IMR-90 (cell line): ENCODE measurements around the gene COL23A1. TPM values are rescaled to one million over a fixed set of nuclear protein-coding genes. Genes with fewer than 3 reads are reported as not detected.

Experiments
- ATAC-seq: fragments of 200-7000 bp; cut with Tn5 transposase; 2 replicates; pipeline ENCODE4 v1.9.1; 2020; ENCODE audit warnings: low read depth, mild to moderate bottlenecking, moderate library complexity
- BruUV-seq: library from RNA; stranded (reverse); fragments of 400-500 nt; replicated peaks from 2 replicates; lab custom pipeline; 2021; lab: Mats Ljungman, UMichigan
- CTCF ChIA-PET: fragments of 300-600 bp; formaldehyde crosslinking; extraction: SDS; loops from one replicate; lab custom pipeline; 2021; ENCODE audit warnings: antibody characterized with exemption; lab: Yijun Ruan, JAX
- POLR2A ChIA-PET: fragments of 300-600 bp; sonication (Branson Sonifier 250); formaldehyde crosslinking; loops from one replicate; lab custom pipeline; 2022; ENCODE audit warnings: antibody characterized with exemption; ENCODE audit not compliant: unreplicated experiment; lab: Charles Lee
- DNase-seq: peaks from one replicate; pipeline ENCODE4 v3.0.0; 2013
- H2AFZ ChIP-seq: replicated peaks from 2 replicates; pipeline ENCODE3; 2013; ENCODE audit warnings: low read length, mild to moderate bottlenecking; ENCODE audit not compliant: poor library complexity
- H2AK5ac ChIP-seq: 2 replicates; pipeline ENCODE4 v1.6.1; 2013; ENCODE audit warnings: low read depth, low read length, inconsistent platforms
- H2AK9ac ChIP-seq: replicated peaks from 2 replicates; pipeline ENCODE3; 2013; ENCODE audit warnings: mild to moderate bottlenecking, low read depth, low read length, moderate library complexity; ENCODE audit not compliant: poor library complexity
- H2BK120ac ChIP-seq: 2 replicates; pipeline ENCODE4 v1.6.1; 2013; ENCODE audit warnings: low read depth, low read length, inconsistent platforms
- H2BK15ac ChIP-seq: 3 replicates; pipeline ENCODE4 v1.6.1; 2013; ENCODE audit warnings: low read depth, low read length, inconsistent platforms
- H2BK20ac ChIP-seq: 2 replicates; pipeline ENCODE4 v1.6.1; 2013; ENCODE audit warnings: low read depth, mild to moderate bottlenecking, inconsistent platforms, low read length, moderate library complexity
- H2BK5ac ChIP-seq: 2 replicates; pipeline ENCODE4 v1.6.1; 2013; ENCODE audit warnings: mild to moderate bottlenecking, low read depth, low read length, inconsistent platforms; ENCODE audit not compliant: poor library complexity, severe bottlenecking
- H3K14ac ChIP-seq: replicated peaks from 2 replicates; pipeline ENCODE4 v1.6.1; 2013; ENCODE audit warnings: low read depth, low read length, inconsistent platforms
- H3K18ac ChIP-seq: 2 replicates; pipeline ENCODE4 v1.6.1; 2013; ENCODE audit warnings: low read depth, low read length, control low read depth
- H3K23ac ChIP-seq: 2 replicates; pipeline ENCODE4 v1.6.1; 2013; ENCODE audit warnings: low read depth, low read length, inconsistent platforms
- H3K27ac ChIP-seq: 2 replicates; pipeline ENCODE4 v1.5.1; 2013; ENCODE audit warnings: mild to moderate bottlenecking, control low read depth, low read length; ENCODE audit not compliant: insufficient read depth
- H3K27me3 ChIP-seq: 2 replicates; pipeline ENCODE4 v1.6.1; 2013; ENCODE audit warnings: low read length; ENCODE audit not compliant: control insufficient read depth, insufficient read depth
- H3K36me3 ChIP-seq: 2 replicates; pipeline ENCODE4 v1.6.1; 2013; ENCODE audit warnings: low read length, mixed read lengths; ENCODE audit not compliant: control insufficient read depth, insufficient read depth
- H3K4ac ChIP-seq: 2 replicates; pipeline ENCODE4 v1.6.1; 2013; ENCODE audit warnings: low read depth, low read length, inconsistent platforms
- H3K4me1 ChIP-seq: 2 replicates; pipeline ENCODE4 v1.6.1; 2013; ENCODE audit warnings: low read length, mixed read lengths; ENCODE audit not compliant: control insufficient read depth, insufficient read depth
- H3K4me2 ChIP-seq: 2 replicates; pipeline ENCODE4 v1.6.1; 2013; ENCODE audit warnings: low read depth, mild to moderate bottlenecking, control low read depth, low read length, moderate library complexity
- H3K4me3 ChIP-seq: 2 replicates; pipeline ENCODE4 v1.5.1; 2013; ENCODE audit warnings: low read depth, mild to moderate bottlenecking, control low read depth, low read length, moderate library complexity; ENCODE audit not compliant: insufficient read depth
- H3K56ac ChIP-seq: 2 replicates; pipeline ENCODE4 v1.6.1; 2013; ENCODE audit warnings: low read length, inconsistent platforms; ENCODE audit not compliant: insufficient read depth; ENCODE audit errors: extremely low read depth
- H3K79me1 ChIP-seq, 2 experiments: 2 replicates each; pipeline ENCODE4 v1.6.1; 2013; ENCODE audit warnings: low read length in 2 of 2, inconsistent platforms in 1 of 2, low read depth in 1 of 2
- H3K9ac ChIP-seq: 2 replicates; pipeline ENCODE4 v1.6.1; 2013; ENCODE audit warnings: low read depth, low read length, control low read depth
- H3K9me1 ChIP-seq: 2 replicates; pipeline ENCODE4 v1.6.1; 2013; ENCODE audit warnings: low read length, inconsistent platforms; ENCODE audit not compliant: insufficient read depth
- H3K9me3 ChIP-seq: 2 replicates; pipeline ENCODE4 v1.6.1; 2013; ENCODE audit warnings: low read length; ENCODE audit not compliant: control insufficient read depth, insufficient read depth
- H4K20me1 ChIP-seq: 2 replicates; pipeline ENCODE4 v1.6.1; 2013; ENCODE audit warnings: low read length, inconsistent platforms; ENCODE audit not compliant: insufficient read depth
- H4K5ac ChIP-seq: 2 replicates; pipeline ENCODE4 v1.6.1; 2013; ENCODE audit warnings: mild to moderate bottlenecking, low read depth, low read length, control low read depth
- H4K8ac ChIP-seq, 2 experiments: 2 replicates each; pipeline ENCODE4 v1.6.1; 2013; ENCODE audit warnings: low read depth in 2 of 2, low read length in 2 of 2, control low read depth in 1 of 2, inconsistent platforms in 1 of 2
- H4K91ac ChIP-seq: 2 replicates; pipeline ENCODE4 v1.6.1; 2013; ENCODE audit warnings: low read depth, low read length, inconsistent platforms; ENCODE audit not compliant: insufficient read depth
- BHLHE40 ChIP-seq: fragments of 150-350 bp; IDR thresholded peaks from 2 replicates; pipeline ENCODE4 v1.6.1; 2016; ENCODE audit warnings: mild to moderate bottlenecking, low read depth, low read length
- CEBPB ChIP-seq: IDR thresholded peaks from 2 replicates; pipeline ENCODE4 v1.6.1; 2012; ENCODE audit warnings: low read depth, low read length, improper control_type of control experiment
- CHD1 ChIP-seq: IDR thresholded peaks from 2 replicates; pipeline ENCODE4 v1.6.1; 2012; ENCODE audit warnings: low read depth, low read length, improper control_type of control experiment
- ELK1 ChIP-seq: fragments of 150-350 bp; IDR thresholded peaks from 2 replicates; pipeline ENCODE4 v1.6.1; 2016; ENCODE audit warnings: low read depth, mild to moderate bottlenecking, low read length, moderate library complexity, borderline replicate concordance
- FOS ChIP-seq: fragments of 150-350 bp; IDR thresholded peaks from 2 replicates; pipeline ENCODE4 v1.6.1; 2016; ENCODE audit warnings: low read depth, low read length
- MAFK ChIP-seq: IDR thresholded peaks from 2 replicates; pipeline ENCODE4 v1.6.1; 2012; ENCODE audit warnings: low read depth, low read length, improper control_type of control experiment
- MAZ ChIP-seq: IDR thresholded peaks from 2 replicates; pipeline ENCODE4 v1.6.1; 2012; ENCODE audit warnings: low read depth, mild to moderate bottlenecking, low read length, improper control_type of control experiment, moderate library complexity, borderline replicate concordance
- MXI1 ChIP-seq: IDR thresholded peaks from 2 replicates; pipeline ENCODE4 v1.6.1; 2012; ENCODE audit warnings: low read depth, mild to moderate bottlenecking, low read length, moderate library complexity, borderline replicate concordance
- NFE2L2 ChIP-seq: fragments of 150-350 bp; IDR thresholded peaks from 2 replicates; pipeline ENCODE4 v1.6.1; 2016; ENCODE audit warnings: low read depth, mild to moderate bottlenecking, low read length
- POLR2A ChIP-seq: IDR thresholded peaks from 2 replicates; pipeline ENCODE4 v1.6.1; 2012; ENCODE audit warnings: mild to moderate bottlenecking, low read depth, low read length
- RAD21 ChIP-seq: IDR thresholded peaks from 2 replicates; pipeline ENCODE4 v1.6.1; 2012; ENCODE audit warnings: low read length, improper control_type of control experiment
- RFX5 ChIP-seq: IDR thresholded peaks from 2 replicates; pipeline ENCODE4 v1.8.0; 2012; ENCODE audit warnings: low read depth, mild to moderate bottlenecking, low read length, moderate library complexity
- SMC3 ChIP-seq: fragments of 150-350 bp; IDR thresholded peaks from 2 replicates; pipeline ENCODE4 v1.6.1; 2016; ENCODE audit warnings: low read depth, mild to moderate bottlenecking, antibody characterized with exemption, low read length, moderate library complexity
- WGBS, 2 experiments: methylation state at CpG; one replicate each; pipeline versions ENCODE4 v1.1.5 to v1.1.7; 2013; ENCODE audit warnings: missing lambda C conversion rate in 2 of 2; ENCODE audit not compliant: insufficient read length in 1 of 2; ENCODE audit errors: extremely low coverage in 2 of 2; 5-methylcytosine and 5-hydroxymethylcytosine counted together
- dilution Hi-C: fragments of 300-500 bp; cut with HindIII; formaldehyde crosslinking; loops from one replicate; pipeline ENCODE4 v1.14.3; 2018; ENCODE audit warnings: low sequenced_read_pairs; ENCODE audit not compliant: unreplicated experiment
- in situ Hi-C: fragments of 300-500 bp; cut with MboI; formaldehyde crosslinking; loops from 3 replicates; pipeline ENCODE4 v1.14.3; 2019; ENCODE audit warnings: low sequenced_read_pairs, inconsistent platforms, mixed read lengths
- intact Hi-C: fragments of 100-400 bp; cut with micrococcal nuclease; formaldehyde crosslinking; loops from 2 replicates; pipeline ENCODE4 v1.10.0; 2022
- polyA plus RNA-seq, 3 experiments: library from polyadenylated mRNA; depleted of rRNA; stranded (reverse); fragments of >200 nt; gene quantifications; 2 replicates each; pipeline ENCODE4 v1.2.3, GENCODE V29; 2012; ENCODE audit warnings: low replicate concordance in 1 of 3
- total RNA-seq: library from RNA; depleted of rRNA; stranded (reverse); fragments of >200 nt; gene quantifications from 2 replicates; pipeline ENCODE4 v1.2.3, GENCODE V29; 2012
- TF ChIP-seq, protein P1 (sequence below): conservative IDR thresholded peaks from 2 replicates; pipeline ENCODE4 v1.5.1; 2012; ENCODE audit warnings: mild to moderate bottlenecking, low read depth, low read length, improper control_type of control experiment
- TF ChIP-seq, protein P2 (sequence below): fragments of 150-350 bp; IDR thresholded peaks from 2 replicates; pipeline ENCODE4 v1.6.1; 2017; ENCODE audit warnings: mild to moderate bottlenecking, antibody characterized with exemption, low read length, low read depth

Gene COL23A1
- total and polyA plus RNA-seq, 2 of the 4 experiments (the other 2 are of a cell fraction) = not detected

DNA sequence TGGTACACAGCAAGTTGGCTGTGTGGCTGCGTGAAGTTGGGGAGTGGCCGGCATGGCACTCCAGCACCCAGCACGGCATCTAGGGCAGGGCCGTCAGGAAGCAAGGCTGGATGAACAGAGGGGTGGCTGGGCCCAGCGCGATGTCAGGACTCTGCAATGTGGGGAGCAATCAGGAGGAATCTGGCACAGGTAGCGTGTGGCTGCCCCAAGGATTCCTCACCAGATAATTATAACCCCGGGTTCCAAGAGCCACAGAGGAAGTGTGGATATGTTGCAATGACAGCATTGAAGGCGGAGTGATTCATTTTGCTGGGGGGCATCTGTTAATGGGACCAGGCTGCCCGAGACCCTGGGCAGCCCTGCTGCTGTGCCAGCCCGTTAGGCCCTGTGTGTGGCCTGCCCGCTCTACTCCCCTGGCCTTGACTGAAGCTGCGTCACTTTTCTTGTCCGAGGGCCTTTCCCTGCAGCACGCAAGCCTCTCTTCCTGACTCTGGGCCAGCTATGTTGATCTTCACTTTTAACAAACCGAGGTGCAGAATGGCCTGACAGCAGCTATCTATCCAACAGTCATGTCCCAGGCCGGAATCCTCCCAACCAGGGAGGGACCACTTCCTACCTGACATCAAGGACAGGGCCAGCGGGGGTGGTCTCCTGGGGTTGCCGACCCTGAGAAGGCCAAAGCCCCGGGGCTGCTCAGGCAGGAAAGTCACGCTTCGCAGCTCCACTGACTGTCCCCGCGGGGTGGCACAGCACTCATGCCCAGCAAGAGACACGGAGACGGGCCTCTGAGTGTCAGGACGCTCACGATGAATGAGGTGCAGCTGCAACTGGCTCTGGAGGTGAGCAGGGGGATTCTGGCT lies 239.6 kb downstream of the COL23A1 start:
- H3K23ac ChIP-seq = no peak overlapping the region
- H3K4ac ChIP-seq = no peak overlapping the region
- no peak overlapping the region for H3K4me3 ChIP-seq
- no TSS peak for BruUV-seq
- H3K18ac ChIP-seq = no peak overlapping the region
- H3K9me1 ChIP-seq = no peaks in the 10 kb centered on the region
- H2BK5ac ChIP-seq = no peak overlapping the region
- no peak overlapping the region for H2BK120ac ChIP-seq
- no peaks in the 10 kb centered on the region for H3K36me3 ChIP-seq
- POLR2A ChIA-PET = no interaction called here
- H3K9me3 ChIP-seq = peaks cover 22% of the 10 kb centered on the region
- no peak overlapping the region for H3K56ac ChIP-seq
- H4K8ac ChIP-seq = no peak overlapping the region
- no peak for ATAC-seq
- H2AK5ac ChIP-seq = no peak overlapping the region
- no peaks in the 10 kb centered on the region for H3K79me1 ChIP-seq
- no peak overlapping the region for H3K27ac ChIP-seq
- intact Hi-C loops (no loop called here), in situ Hi-C loops (no loop called here), dilution Hi-C loops (no loop called here)
- H4K91ac ChIP-seq = no peak overlapping the region
- no peak overlapping the region for H3K4me2 ChIP-seq
- no peak overlapping the region for H2AFZ ChIP-seq
- no peak overlapping the region for H2BK15ac ChIP-seq
- H3K4me1 ChIP-seq = no peaks in the 10 kb centered on the region
- CTCF ChIA-PET = no interaction called here
- no peak overlapping the region for H3K14ac ChIP-seq
- DNase-seq = no peak
- H4K20me1 ChIP-seq = no peaks in the 10 kb centered on the region
- WGBS, 2 experiments = 64% methylated on average over 6 of the region's 28 CpGs; no CpG with 5 or more reads in 1 of the 2 experiments
- H3K27me3 ChIP-seq = no peaks in the 10 kb centered on the region
- no peak overlapping the region for H4K5ac ChIP-seq
- H2AK9ac ChIP-seq = no peak overlapping the region
- no peak overlapping the region for H3K9ac ChIP-seq
- no peak overlapping the region for H2BK20ac ChIP-seq
- no peak for TF ChIP-seq POLR2A
- no peak for TF ChIP-seq RAD21
- TF ChIP-seq CEBPB = no peak
- TF ChIP-seq CHD1 = no peak
- no peak for TF ChIP-seq NFE2L2
- no peak for TF ChIP-seq MXI1
- no peak for TF ChIP-seq FOS
- no peak for TF ChIP-seq SMC3
- TF ChIP-seq, protein P1, sequence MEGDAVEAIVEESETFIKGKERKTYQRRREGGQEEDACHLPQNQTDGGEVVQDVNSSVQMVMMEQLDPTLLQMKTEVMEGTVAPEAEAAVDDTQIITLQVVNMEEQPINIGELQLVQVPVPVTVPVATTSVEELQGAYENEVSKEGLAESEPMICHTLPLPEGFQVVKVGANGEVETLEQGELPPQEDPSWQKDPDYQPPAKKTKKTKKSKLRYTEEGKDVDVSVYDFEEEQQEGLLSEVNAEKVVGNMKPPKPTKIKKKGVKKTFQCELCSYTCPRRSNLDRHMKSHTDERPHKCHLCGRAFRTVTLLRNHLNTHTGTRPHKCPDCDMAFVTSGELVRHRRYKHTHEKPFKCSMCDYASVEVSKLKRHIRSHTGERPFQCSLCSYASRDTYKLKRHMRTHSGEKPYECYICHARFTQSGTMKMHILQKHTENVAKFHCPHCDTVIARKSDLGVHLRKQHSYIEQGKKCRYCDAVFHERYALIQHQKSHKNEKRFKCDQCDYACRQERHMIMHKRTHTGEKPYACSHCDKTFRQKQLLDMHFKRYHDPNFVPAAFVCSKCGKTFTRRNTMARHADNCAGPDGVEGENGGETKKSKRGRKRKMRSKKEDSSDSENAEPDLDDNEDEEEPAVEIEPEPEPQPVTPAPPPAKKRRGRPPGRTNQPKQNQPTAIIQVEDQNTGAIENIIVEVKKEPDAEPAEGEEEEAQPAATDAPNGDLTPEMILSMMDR = no peak
- no peak for TF ChIP-seq RFX5
- no peak for TF ChIP-seq ELK1
- TF ChIP-seq BHLHE40 = no peak
- TF ChIP-seq MAZ = no peak
- TF ChIP-seq MAFK = no peak
- TF ChIP-seq, protein P2, sequence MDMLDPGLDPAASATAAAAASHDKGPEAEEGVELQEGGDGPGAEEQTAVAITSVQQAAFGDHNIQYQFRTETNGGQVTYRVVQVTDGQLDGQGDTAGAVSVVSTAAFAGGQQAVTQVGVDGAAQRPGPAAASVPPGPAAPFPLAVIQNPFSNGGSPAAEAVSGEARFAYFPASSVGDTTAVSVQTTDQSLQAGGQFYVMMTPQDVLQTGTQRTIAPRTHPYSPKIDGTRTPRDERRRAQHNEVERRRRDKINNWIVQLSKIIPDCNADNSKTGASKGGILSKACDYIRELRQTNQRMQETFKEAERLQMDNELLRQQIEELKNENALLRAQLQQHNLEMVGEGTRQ = no peak
